ENCODE measurements around the gene PMAIP1. TPM values are rescaled to one million over a fixed set of nuclear protein-coding genes. Genes with fewer than 3 reads are reported as not detected.

PMAIP1 gene
- total and polyA plus RNA-seq, 7 experiments from 2014 or later, result 1.5 to 95.1 (median 6.6) TPM

- H3K27ac Mint-ChIP-seq, result peak overlapping the region; percentile 38 to 94 (median 70)
- H3K36me3 Mint-ChIP-seq, result peaks cover 0 to 22% (median 0%) of the 10 kb centered on the region in 5 donors
- Histone ChIP-seq H3K4me3 (ENCODE audit: low read length) (no peak overlapping the region), H3K27me3 (ENCODE audit: control insufficient read depth in 2 of 2, insufficient read depth in 2 of 2, low read length in 2 of 2) (no peaks in the 10 kb centered on the region), H3K36me3 (ENCODE audit: control insufficient read depth in 2 of 3, insufficient read depth in 3 of 3, low read length in 3 of 3) (peaks cover 0 to 8% (median 0%) of the 10 kb centered on the region in 3 experiments), H3K9me3 (ENCODE audit: control insufficient read depth in 2 of 3, low read length in 3 of 3) (no peaks in the 10 kb centered on the region), H3K27ac (ENCODE audit: low read depth, low read length) (peak overlapping the region; percentile 45), H3K4me1 (ENCODE audit: control insufficient read depth in 2 of 2, insufficient read depth in 2 of 2, low read length in 2 of 2) (peaks cover 22 to 25% of the 10 kb centered on the region in 2 donors)
- ChIA-PET CTCF (interaction anchor here (0.6 kb wide), 1 partner anchor 543 kb away, joined by 3 read pairs; no protein-coding TSS in a partner anchor), POLR2A (no interaction called here)
- H3K27me3 Mint-ChIP-seq, result no peaks in the 10 kb centered on the region
- ATAC-seq, result no peak
- no peak for DNase-seq
- no peaks in the 10 kb centered on the region for H3K9me3 Mint-ChIP-seq
- peaks cover 32 to 72% (median 63%) of the 10 kb centered on the region in 7 donors for H3K4me1 Mint-ChIP-seq
- intact Hi-C loops (cut with micrococcal nuclease), result loop anchor here (1.0 to 10.0 kb wide), 5 partner anchors 53 to 1859 kb away; partner anchors contain the start of genes NEDD4L (in 1 of the 2) and SEC11C (in 1 of the 2)
- H3K4me3 Mint-ChIP-seq, result peak overlapping the region in 5 of 10 donors; percentile 33 to 88 (median 46)
Observed at GRCh38 chr18:59904011-59904601, 4.3 kb downstream of the PMAIP1 start.

- no peak for ATAC-seq
- peaks cover 22 to 25% of the 10 kb centered on the region in 2 donors for H3K4me1 ChIP-seq (ENCODE audit: control insufficient read depth in 2 of 2, insufficient read depth in 2 of 2, low read length in 2 of 2)
- H3K4me3 ChIP-seq (ENCODE audit: low read length), result no peak overlapping the region
- no peak overlapping the region for H3K27ac ChIP-seq (ENCODE audit: low read depth, low read length)
- no peaks in the 10 kb centered on the region for H3K9me3 Mint-ChIP-seq
- DNase-seq, result no peak
- H3K4me1 Mint-ChIP-seq, result peaks cover 29 to 71% (median 60%) of the 10 kb centered on the region in 7 donors
- H3K4me3 Mint-ChIP-seq, result peak overlapping the region in 1 of 10 donors; percentile 51
- H3K27ac Mint-ChIP-seq, result peak overlapping the region in 4 of 9 donors; percentile 38 to 70 (median 68)
- H3K27me3 Mint-ChIP-seq, result no peaks in the 10 kb centered on the region
- intact Hi-C loops (cut with micrococcal nuclease), result loop anchor here in 1 of 2 donors (2.0 to 10.0 kb wide), 2 partner anchors 767 to 1861 kb away; partner anchors contain the start of genes NEDD4L and SEC11C
- no peaks in the 10 kb centered on the region for H3K27me3 ChIP-seq (ENCODE audit: control insufficient read depth in 2 of 2, insufficient read depth in 2 of 2, low read length in 2 of 2)
- peaks cover 0 to 19% (median 0%) of the 10 kb centered on the region in 5 donors for H3K36me3 Mint-ChIP-seq
- no peaks in the 10 kb centered on the region for H3K9me3 ChIP-seq (ENCODE audit: control insufficient read depth in 2 of 3, low read length in 3 of 3)
- ChIA-PET CTCF (interaction anchor here (0.7 kb wide), 1 partner anchor 68 kb away, joined by 3 read pairs; no protein-coding TSS in a partner anchor), POLR2A (interaction anchor here (1.2 kb wide), 1 partner anchor 13 kb away, joined by 3 read pairs; no protein-coding TSS in a partner anchor)
- H3K36me3 ChIP-seq (ENCODE audit: control insufficient read depth in 2 of 3, insufficient read depth in 3 of 3, low read length in 3 of 3), result no peaks in the 10 kb centered on the region
Observed at GRCh38 chr18:59905686-59906091, 5.9 kb downstream of the PMAIP1 start.

GRCh38 chr18:59906203-59906602, 6.4 kb downstream of the PMAIP1 start:
- H3K4me3 ChIP-seq (ENCODE audit: low read length), result no peak overlapping the region
- Mint-ChIP-seq H3K4me1 (peaks cover 29 to 67% (median 55%) of the 10 kb centered on the region in 7 donors), H3K27me3 (no peaks in the 10 kb centered on the region), H3K27ac (peak overlapping the region in 4 of 9 donors; percentile 4 to 74 (median 52)), H3K9me3 (no peaks in the 10 kb centered on the region), H3K4me3 (peak overlapping the region in 3 of 10 donors; percentile 4 to 66 (median 26)), H3K36me3 (peaks cover 0 to 19% (median 0%) of the 10 kb centered on the region in 5 donors)
- H3K4me1 ChIP-seq (ENCODE audit: control insufficient read depth in 2 of 2, insufficient read depth in 2 of 2, low read length in 2 of 2), result peaks cover 19 to 22% of the 10 kb centered on the region in 2 donors
- no peak for ATAC-seq
- no peak overlapping the region for H3K27ac ChIP-seq (ENCODE audit: low read depth, low read length)
- intact Hi-C loops (cut with micrococcal nuclease), result loop anchor here in 1 of 2 donors (10.0 kb wide), 1 partner anchor 1861 kb away; the partner anchor contains the start of gene NEDD4L
- H3K36me3 ChIP-seq (ENCODE audit: control insufficient read depth in 2 of 3, insufficient read depth in 3 of 3, low read length in 3 of 3), result no peaks in the 10 kb centered on the region
- DNase-seq, result no peak
- no peaks in the 10 kb centered on the region for H3K27me3 ChIP-seq (ENCODE audit: control insufficient read depth in 2 of 2, insufficient read depth in 2 of 2, low read length in 2 of 2)
- ChIA-PET POLR2A (interaction anchor here (1.2 kb wide), 1 partner anchor 13 kb away, joined by 3 read pairs; no protein-coding TSS in a partner anchor), CTCF (interaction anchor here (0.7 kb wide), 1 partner anchor 68 kb away, joined by 3 read pairs; no protein-coding TSS in a partner anchor)
- H3K9me3 ChIP-seq (ENCODE audit: control insufficient read depth in 2 of 3, low read length in 3 of 3), result no peaks in the 10 kb centered on the region

GRCh38 chr18:59907172-59907571, 7.4 kb downstream of the PMAIP1 start:
- peaks cover 28 to 57% (median 47%) of the 10 kb centered on the region in 7 donors for H3K4me1 Mint-ChIP-seq
- no peak overlapping the region for H3K4me3 ChIP-seq (ENCODE audit: low read length)

GRCh38 chr18:59907660-59908059, 7.9 kb downstream of the PMAIP1 start:
- ChIA-PET POLR2A (no interaction called here), CTCF (interaction anchor here (0.5 kb wide), 1 partner anchor 66 kb away, joined by 3 read pairs; no protein-coding TSS in a partner anchor)
- Mint-ChIP-seq H3K9me3 (peaks cover 0 to 2% (median 0%) of the 10 kb centered on the region in 11 donors), H3K36me3 (peaks cover 0 to 17% (median 0%) of the 10 kb centered on the region in 5 donors), H3K4me3 (no peak overlapping the region), H3K27ac (peak overlapping the region in 2 of 9 donors; percentile 60 to 65), H3K27me3 (no peaks in the 10 kb centered on the region), H3K4me1 (peaks cover 24 to 52% (median 42%) of the 10 kb centered on the region in 7 donors)
- Histone ChIP-seq H3K27me3 (ENCODE audit: control insufficient read depth in 2 of 2, insufficient read depth in 2 of 2, low read length in 2 of 2) (no peaks in the 10 kb centered on the region), H3K4me1 (ENCODE audit: control insufficient read depth in 2 of 2, insufficient read depth in 2 of 2, low read length in 2 of 2) (peaks cover 15% of the 10 kb centered on the region in 2 donors), H3K9me3 (ENCODE audit: control insufficient read depth in 2 of 3, low read length in 3 of 3) (no peaks in the 10 kb centered on the region), H3K4me3 (ENCODE audit: low read length) (no peak overlapping the region), H3K36me3 (ENCODE audit: control insufficient read depth in 2 of 3, insufficient read depth in 3 of 3, low read length in 3 of 3) (no peaks in the 10 kb centered on the region), H3K27ac (ENCODE audit: low read depth, low read length) (no peak overlapping the region)
- DNase-seq, result no peak
- ATAC-seq, result no peak
- intact Hi-C loops (cut with micrococcal nuclease), result loop anchor here (1.0 to 10.0 kb wide), 2 partner anchors 14 to 1863 kb away; partner anchors contain the start of gene NEDD4L (in 1 of the 2)

More at GRCh38 chr18:59907172-59907571, 7.4 kb downstream of the PMAIP1 start:
- Histone ChIP-seq H3K4me1 (ENCODE audit: control insufficient read depth in 2 of 2, insufficient read depth in 2 of 2, low read length in 2 of 2) (peaks cover 15% of the 10 kb centered on the region in 2 donors), H3K9me3 (ENCODE audit: control insufficient read depth in 2 of 3, low read length in 3 of 3) (no peaks in the 10 kb centered on the region), H3K27ac (ENCODE audit: low read depth, low read length) (no peak overlapping the region), H3K36me3 (ENCODE audit: control insufficient read depth in 2 of 3, insufficient read depth in 3 of 3, low read length in 3 of 3) (no peaks in the 10 kb centered on the region), H3K27me3 (ENCODE audit: control insufficient read depth in 2 of 2, insufficient read depth in 2 of 2, low read length in 2 of 2) (no peaks in the 10 kb centered on the region)
- H3K27me3 Mint-ChIP-seq, result no peaks in the 10 kb centered on the region
- no peaks in the 10 kb centered on the region for H3K9me3 Mint-ChIP-seq
- peaks cover 0 to 19% (median 0%) of the 10 kb centered on the region in 5 donors for H3K36me3 Mint-ChIP-seq
- H3K27ac Mint-ChIP-seq, result peak overlapping the region in 5 of 9 donors; percentile 23 to 74 (median 60)
- ChIA-PET CTCF (interaction anchor here (0.5 kb wide), 1 partner anchor 65 kb away, joined by 3 read pairs; no protein-coding TSS in a partner anchor), POLR2A (interaction anchor here (1.2 kb wide), 1 partner anchor 12 kb away, joined by 3 read pairs; no protein-coding TSS in a partner anchor)
- intact Hi-C loops (cut with micrococcal nuclease), result loop anchor here (1.0 to 10.0 kb wide), 2 partner anchors 14 to 1862 kb away; partner anchors contain the start of gene NEDD4L (in 1 of the 2)
- DNase-seq, result no peak
- ATAC-seq, result no peak
- H3K4me3 Mint-ChIP-seq, result peak overlapping the region in 2 of 10 donors; percentile 4 to 66

- no peaks in the 10 kb centered on the region for H3K27me3 ChIP-seq (ENCODE audit: control insufficient read depth in 2 of 2, insufficient read depth in 2 of 2, low read length in 2 of 2)
- POLR2A ChIA-PET, result no interaction called here
- Mint-ChIP-seq H3K36me3 (peaks cover 0 to 11% (median 0%) of the 10 kb centered on the region in 5 donors), H3K4me1 (peaks cover 17 to 45% (median 35%) of the 10 kb centered on the region in 7 donors), H3K27ac (no peak overlapping the region), H3K27me3 (no peaks in the 10 kb centered on the region), H3K4me3 (no peak overlapping the region), H3K9me3 (peaks cover 0 to 2% (median 0%) of the 10 kb centered on the region in 11 donors)
- ATAC-seq (no peak), DNase-seq (no peak)
- intact Hi-C loops (cut with micrococcal nuclease), result loop anchor here in 1 of 2 donors (10.0 kb wide), 1 partner anchor 1864 kb away; the partner anchor contains the start of gene NEDD4L
- CTCF ChIA-PET, result no interaction called here
- no peaks in the 10 kb centered on the region for H3K9me3 ChIP-seq (ENCODE audit: control insufficient read depth in 2 of 3, low read length in 3 of 3)
- peaks cover 10 to 15% of the 10 kb centered on the region in 2 donors for H3K4me1 ChIP-seq (ENCODE audit: control insufficient read depth in 2 of 2, insufficient read depth in 2 of 2, low read length in 2 of 2)
- no peak overlapping the region for H3K27ac ChIP-seq (ENCODE audit: low read depth, low read length)
- H3K4me3 ChIP-seq (ENCODE audit: low read length), result no peak overlapping the region
- H3K36me3 ChIP-seq (ENCODE audit: control insufficient read depth in 2 of 3, insufficient read depth in 3 of 3, low read length in 3 of 3), result no peaks in the 10 kb centered on the region
Observed at GRCh38 chr18:59908799-59909198, 9.0 kb downstream of the PMAIP1 start.

Measured in naive thymus-derived CD4-positive, alpha-beta T cell (primary cell).